GM18520 (cell line): Measurements from ENCODE around the gene TRAF3.
"Not testable (repeated sequence)": the region's sequence is repeated elsewhere in the genome, so short reads cannot be mapped to it uniquely, and the experiment has no call there.

Source experiments
- ATAC-seq: cut with Tn5 transposase; IDR thresholded peaks from one replicate; pipeline ENCODE4 v1.9.1; 2021; ENCODE audit not compliant: unreplicated experiment

Gene TRAF3

GRCh38 chr14:102827716-102828115 lies 50.5 kb downstream of the TRAF3 start:
- ATAC-seq, result no peak

- no peak for ATAC-seq
These were observed 50.9 kb downstream of the TRAF3 start for GRCh38 chr14:102828151-102828550.

GRCh38 chr14:102829016-102829548 lies 51.8 kb downstream of the TRAF3 start:
- no peak for ATAC-seq

- ATAC-seq, result no peak
These were observed 53.3 kb downstream of the TRAF3 start for GRCh38 chr14:102830474-102831045.

GRCh38 chr14:102831163-102831804 lies 54.0 kb downstream of the TRAF3 start:
- no peak for ATAC-seq

GRCh38 chr14:102833341-102833740 lies 56.1 kb downstream of the TRAF3 start:
- no peak for ATAC-seq

GRCh38 chr14:102833991-102834390 lies 56.7 kb downstream of the TRAF3 start:
- ATAC-seq, result no peak

GRCh38 chr14:102835959-102836358 lies 58.7 kb downstream of the TRAF3 start:
- ATAC-seq, result no peak

- ATAC-seq, result not testable (repeated sequence)
These were observed 59.9 kb downstream of the TRAF3 start for GRCh38 chr14:102837120-102837519.

- ATAC-seq, result no peak
These were observed 61.3 kb downstream of the TRAF3 start for GRCh38 chr14:102838501-102838900.

- ATAC-seq, result no peak
These were observed 62.9 kb downstream of the TRAF3 start for GRCh38 chr14:102840115-102840514.

- no peak for ATAC-seq
These were observed 63.7 kb downstream of the TRAF3 start for GRCh38 chr14:102840771-102841528.

GRCh38 chr14:102848830-102849525 lies 71.7 kb downstream of the TRAF3 start:
- ATAC-seq, result no peak

- ATAC-seq, result no peak
These were observed 72.5 kb downstream of the TRAF3 start for GRCh38 chr14:102849526-102850379.

GRCh38 chr14:102853648-102854047 lies 76.4 kb downstream of the TRAF3 start:
- ATAC-seq, result no peak

GRCh38 chr14:102854091-102854703 lies 76.9 kb downstream of the TRAF3 start:
- no peak for ATAC-seq

GRCh38 chr14:102856179-102856578 lies 78.9 kb downstream of the TRAF3 start:
- no peak for ATAC-seq

- no peak for ATAC-seq
These were observed 80.2 kb downstream of the TRAF3 start for GRCh38 chr14:102857444-102857843.

- no peak for ATAC-seq
These were observed 82.7 kb downstream of the TRAF3 start for GRCh38 chr14:102859911-102860310.

- no peak for ATAC-seq
These were observed 85.0 kb downstream of the TRAF3 start for GRCh38 chr14:102862154-102862773.
